Measurements from ENCODE around the gene IGF1R.

Gene IGF1R

GRCh38 chr15:98865397-98866339 is 217.3 kb downstream of the IGF1R start:
- DNase-seq = peak; percentile 80

GRCh38 chr15:98866511-98866910 is 218.2 kb downstream of the IGF1R start:
- no peak for DNase-seq

- DNase-seq = no peak
These were observed 220.2 kb downstream of the IGF1R start for GRCh38 chr15:98868564-98868963.

- DNase-seq = no peak
These were observed 222.4 kb downstream of the IGF1R start for GRCh38 chr15:98870788-98871187.

GRCh38 chr15:98872774-98873173 is 224.4 kb downstream of the IGF1R start:
- no peak for DNase-seq

- no peak for DNase-seq
These were observed 225.3 kb downstream of the IGF1R start for GRCh38 chr15:98873441-98874218.

- no peak for DNase-seq
These were observed 226.0 kb downstream of the IGF1R start for GRCh38 chr15:98874370-98874769.

- no peak for DNase-seq
These were observed 226.4 kb downstream of the IGF1R start for GRCh38 chr15:98874773-98875172.

GRCh38 chr15:98875309-98875708 is 227.0 kb downstream of the IGF1R start:
- DNase-seq = no peak

GRCh38 chr15:98876451-98877369 is 228.4 kb downstream of the IGF1R start:
- DNase-seq = no peak

GRCh38 chr15:98878172-98878571 is 229.8 kb downstream of the IGF1R start:
- DNase-seq = no peak

- DNase-seq = no peak
These were observed 230.5 kb downstream of the IGF1R start for GRCh38 chr15:98878862-98879261.

- DNase-seq = no peak
These were observed 233.5 kb downstream of the IGF1R start for GRCh38 chr15:98881526-98882520.

- DNase-seq = no peak
These were observed 235.1 kb downstream of the IGF1R start for GRCh38 chr15:98883478-98883877.

GRCh38 chr15:98884894-98885293 is 236.6 kb downstream of the IGF1R start:
- no peak for DNase-seq

- no peak for DNase-seq
These were observed 239.6 kb downstream of the IGF1R start for GRCh38 chr15:98887976-98888375.

GRCh38 chr15:98888820-98889479 is 240.6 kb downstream of the IGF1R start:
- no peak for DNase-seq

- DNase-seq = no peak
These were observed 241.8 kb downstream of the IGF1R start for GRCh38 chr15:98889930-98890695.

- DNase-seq = no peak
These were observed 243.0 kb downstream of the IGF1R start for GRCh38 chr15:98891301-98891700.

GRCh38 chr15:98893401-98893800 is 245.1 kb downstream of the IGF1R start:
- no peak for DNase-seq

All from CD4-positive, alpha-beta T cell treated with Interleukin-17A for 4 hours (primary cell).